Measurements from ENCODE around the gene TSC22D1. TPM values are rescaled to one million over a fixed set of nuclear protein-coding genes. Genes with fewer than 3 reads are reported as not detected.

TSC22D1 gene
- total RNA-seq, 1 experiment from 2014 or later: 79.2 TPM

GRCh38 chr13:44449999-44450821 lies 125.9 kb downstream of the TSC22D1 start:
- Histone ChIP-seq H3K9me2 (ENCODE audit: insufficient read depth) (no peaks in the 10 kb centered on the region), H3K4me2 (peak overlapping the region; percentile 50), H3K36me3 (ENCODE audit: low read depth) (no peaks in the 10 kb centered on the region), H3K4me3 (no peak overlapping the region), H3K27ac (peak overlapping the region; percentile 77), H3K9me3 (ENCODE audit: insufficient read depth, low read depth) (no peaks in the 10 kb centered on the region), H3K79me2 (ENCODE audit: low read depth) (peaks cover 61% of the 10 kb centered on the region), H4K20me1 (ENCODE audit: insufficient read depth) (no peaks in the 10 kb centered on the region), H2AFZ (no peak overlapping the region), H3K27me3 (ENCODE audit: insufficient read depth, low read depth) (no peaks in the 10 kb centered on the region), H3F3A (ENCODE audit: insufficient read depth, low read depth) (peaks cover 21% of the 10 kb centered on the region), H3K4me1 (replicated peaks; ENCODE audit: insufficient read depth) (peaks cover 23% of the 10 kb centered on the region)
- POLR2A ChIA-PET (ENCODE audit: unreplicated experiment): no interaction called here
- CTCF ChIA-PET: no interaction called here
- intact Hi-C loops (cut with micrococcal nuclease; ENCODE audit: unreplicated experiment): no loop called here
- DNase-seq: peak; percentile 27 to 84
- TF ChIP-seq CTCF (conservative IDR thresholded peaks at IDR 0.05) (no peak), EZH2 (IDR thresholded peaks at IDR 0.05; ENCODE audit: low read depth) (no peak)
- no TSS peak for BruUV-seq (replicated peaks)

- Histone ChIP-seq H3K27me3 (ENCODE audit: insufficient read depth, low read depth) (no peaks in the 10 kb centered on the region), H3K79me2 (ENCODE audit: low read depth) (peaks cover 66% of the 10 kb centered on the region), H4K20me1 (ENCODE audit: insufficient read depth) (no peaks in the 10 kb centered on the region), H3K9me2 (ENCODE audit: insufficient read depth) (no peaks in the 10 kb centered on the region), H3K36me3 (ENCODE audit: low read depth) (no peaks in the 10 kb centered on the region), H3F3A (ENCODE audit: insufficient read depth, low read depth) (peaks cover 21% of the 10 kb centered on the region), H3K27ac (no peak overlapping the region), H3K4me3 (no peak overlapping the region), H3K9me3 (ENCODE audit: insufficient read depth, low read depth) (no peaks in the 10 kb centered on the region), H3K4me1 (replicated peaks; ENCODE audit: insufficient read depth) (peaks cover 23% of the 10 kb centered on the region), H3K4me2 (no peak overlapping the region), H2AFZ (no peak overlapping the region)
- ChIA-PET POLR2A (ENCODE audit: unreplicated experiment) (no interaction called here), CTCF (interaction anchor here (0.6 kb wide), 1 partner anchor 173 kb away, joined by 3 read pairs; no protein-coding TSS in a partner anchor)
- no peak for DNase-seq
- BruUV-seq (replicated peaks): no TSS peak
- intact Hi-C loops (cut with micrococcal nuclease; ENCODE audit: unreplicated experiment): no loop called here
- TF ChIP-seq CTCF (conservative IDR thresholded peaks at IDR 0.05) (no peak), EZH2 (IDR thresholded peaks at IDR 0.05; ENCODE audit: low read depth) (no peak)
Measured at GRCh38 chr13:44448875-44449274, 127.3 kb downstream of the TSC22D1 start.

- ChIA-PET CTCF (no interaction called here), POLR2A (ENCODE audit: unreplicated experiment) (no interaction called here)
- no peak overlapping the region for H3K4me3 ChIP-seq
- intact Hi-C loops (cut with micrococcal nuclease; ENCODE audit: unreplicated experiment): no loop called here
- peaks cover 66% of the 10 kb centered on the region for H3K79me2 ChIP-seq (ENCODE audit: low read depth)
- peaks cover 21% of the 10 kb centered on the region for H3F3A ChIP-seq (ENCODE audit: insufficient read depth, low read depth)
- no peaks in the 10 kb centered on the region for H3K27me3 ChIP-seq (ENCODE audit: insufficient read depth, low read depth)
- H3K4me1 ChIP-seq (replicated peaks; ENCODE audit: insufficient read depth): peaks cover 23% of the 10 kb centered on the region
- no peak overlapping the region for H3K27ac ChIP-seq
- no TSS peak for BruUV-seq (replicated peaks)
- no peak overlapping the region for H2AFZ ChIP-seq
- no peaks in the 10 kb centered on the region for H3K9me3 ChIP-seq (ENCODE audit: insufficient read depth, low read depth)
- TF ChIP-seq EZH2 (IDR thresholded peaks at IDR 0.05; ENCODE audit: low read depth) (no peak), CTCF (conservative IDR thresholded peaks at IDR 0.05) (no peak)
- H3K9me2 ChIP-seq (ENCODE audit: insufficient read depth): no peaks in the 10 kb centered on the region
- H3K36me3 ChIP-seq (ENCODE audit: low read depth): no peaks in the 10 kb centered on the region
- no peak for DNase-seq
- H4K20me1 ChIP-seq (ENCODE audit: insufficient read depth): no peaks in the 10 kb centered on the region
- no peak overlapping the region for H3K4me2 ChIP-seq
Measured at GRCh38 chr13:44448373-44448772, 127.8 kb downstream of the TSC22D1 start.

Data from PC-9 (cell line).